Stomach (tissue), 9 donors: ENCODE measurements around the gene NUP93. TPM values are rescaled to one million over a fixed set of nuclear protein-coding genes. Genes with fewer than 3 reads are reported as not detected.

Experiments used
- DNase-seq, 2 donors: peaks; one replicate each; pipeline versions ENCODE4 v3.0.0 to v3.0.0-alpha.2; 2013 to 2019
- H3K27ac ChIP-seq, 5 donors: fragments of 200-600 bp in 4 of 5; sonication (generic) in 4 of 5; one replicate each; pipeline ENCODE4 v1.5.1; 2013 to 2019; ENCODE audit warnings: mild to moderate bottlenecking in 1 of 5, moderate library complexity in 1 of 5
- H3K27me3 ChIP-seq, 3 donors: fragments of 200-600 bp; sonication (generic); one replicate each; pipeline ENCODE4 v1.5.1; 2017 to 2019; ENCODE audit warnings: mixed run types in 1 of 3
- H3K36me3 ChIP-seq, 4 donors: fragments of 200-600 bp; sonication (generic); 1 replicate in 3 of 4; 2 replicates in 1 of 4; pipeline ENCODE4 v1.5.1; 2016 to 2019
- H3K4me1 ChIP-seq, 4 donors: fragments of 200-600 bp; sonication (generic); one replicate each; pipeline ENCODE4 v1.5.1; 2016 to 2019
- H3K4me3 ChIP-seq, 4 donors: fragments of 200-600 bp; sonication (generic) in 3 of 4; one replicate each; pipeline ENCODE4 v1.5.1; 2016 to 2019; ENCODE audit warnings: mild to moderate bottlenecking in 1 of 4
- H3K9me3 ChIP-seq, 4 donors: fragments of 200-600 bp; sonication (generic); one replicate each; pipeline ENCODE4 v1.5.1; 2016 to 2019
- EP300 ChIP-seq: sonication (generic); formaldehyde crosslinking; IDR thresholded peaks from one replicate; pipeline ENCODE4 v1.6.1; 2017; ENCODE audit warnings: antibody characterized with exemption
- POLR2A ChIP-seq, 4 donors: fragments of 450-650 bp; IDR thresholded peaks; one replicate each; pipeline ENCODE4 v1.6.1; 2016; ENCODE audit warnings: antibody characterized with exemption in 4 of 4, control low read depth in 2 of 4, mild to moderate bottlenecking in 1 of 4, moderate library complexity in 1 of 4
- POLR2AphosphoS5 ChIP-seq, 3 donors: sonication (generic); formaldehyde crosslinking; IDR thresholded peaks; one replicate each; pipeline ENCODE4 v1.6.1; 2016; ENCODE audit warnings: antibody characterized with exemption in 3 of 3
- WGBS, 5 donors: extraction: QIAGEN DNeasy Blood & Tissue Kit in 3 of 5; methylation state at CpG; one replicate each; pipeline versions ENCODE4 v1.1.5 to v1.1.7; 2013 to 2018; 5-methylcytosine and 5-hydroxymethylcytosine counted together
- intact Hi-C: fragments of 100-400 bp; cut with DNase I; formaldehyde crosslinking; loops from one replicate; pipeline ENCODE4 v1.15.1; 2023; ENCODE audit warnings: low total_unique reads
- polyA plus RNA-seq, 3 donors: library from polyadenylated mRNA; stranded (reverse); fragments of 200-250 nt; gene quantifications; one replicate each; pipeline ENCODE4 v1.2.3, GENCODE V29; 2013
- total RNA-seq, 5 donors: library from RNA; depleted of rRNA; stranded (reverse); fragments of >200 nt; gene quantifications; one replicate each; pipeline versions ENCODE4 v1.1.0 to v1.2.3, GENCODE V29; 2014 to 2016
- TF ChIP-seq, protein P1 (sequence below), 7 experiments: fragments of 450-650 bp in 4 of 7; fragments of 200-600 bp in 3 of 7; sonication (generic) in 3 of 7; IDR thresholded peaks; one replicate each; pipeline ENCODE4 v1.5.1; 2016 to 2019; ENCODE audit warnings: antibody characterized with exemption in 7 of 7, control low read depth in 2 of 7, mild to moderate bottlenecking in 1 of 7
- donor health status: healthy with polysubstance abuse.
- donor health status: Bipolar disorder and iron deficiency.
- donor health status: healthy.

Gene NUP93
- total and polyA plus RNA-seq, 8 donors = 26.7 to 184 (median 47.2) TPM

GRCh38 chr16:56771558-56772279 lies 41.8 kb downstream of the NUP93 start:
- peaks cover 24 to 68% (median 43%) of the 10 kb centered on the region in 4 donors for H3K4me1 ChIP-seq
- no peak overlapping the region for H3K27ac ChIP-seq
- intact Hi-C loops = no loop called here
- H3K4me3 ChIP-seq = no peak overlapping the region
- no peak for DNase-seq
- 81 to 88% (median 86%) methylated on average over 5 of the region's 5 CpGs for WGBS, 5 donors
- H3K27me3 ChIP-seq = no peaks in the 10 kb centered on the region
- H3K36me3 ChIP-seq = peaks cover 0 to 6% (median 3%) of the 10 kb centered on the region in 4 donors
- no peak for TF ChIP-seq POLR2A (IDR thresholded peaks at IDR 0.05)
- TF ChIP-seq EP300 = no peak
- no peak for TF ChIP-seq POLR2AphosphoS5 (IDR thresholded peaks at IDR 0.05)
- TF ChIP-seq, protein P1, sequence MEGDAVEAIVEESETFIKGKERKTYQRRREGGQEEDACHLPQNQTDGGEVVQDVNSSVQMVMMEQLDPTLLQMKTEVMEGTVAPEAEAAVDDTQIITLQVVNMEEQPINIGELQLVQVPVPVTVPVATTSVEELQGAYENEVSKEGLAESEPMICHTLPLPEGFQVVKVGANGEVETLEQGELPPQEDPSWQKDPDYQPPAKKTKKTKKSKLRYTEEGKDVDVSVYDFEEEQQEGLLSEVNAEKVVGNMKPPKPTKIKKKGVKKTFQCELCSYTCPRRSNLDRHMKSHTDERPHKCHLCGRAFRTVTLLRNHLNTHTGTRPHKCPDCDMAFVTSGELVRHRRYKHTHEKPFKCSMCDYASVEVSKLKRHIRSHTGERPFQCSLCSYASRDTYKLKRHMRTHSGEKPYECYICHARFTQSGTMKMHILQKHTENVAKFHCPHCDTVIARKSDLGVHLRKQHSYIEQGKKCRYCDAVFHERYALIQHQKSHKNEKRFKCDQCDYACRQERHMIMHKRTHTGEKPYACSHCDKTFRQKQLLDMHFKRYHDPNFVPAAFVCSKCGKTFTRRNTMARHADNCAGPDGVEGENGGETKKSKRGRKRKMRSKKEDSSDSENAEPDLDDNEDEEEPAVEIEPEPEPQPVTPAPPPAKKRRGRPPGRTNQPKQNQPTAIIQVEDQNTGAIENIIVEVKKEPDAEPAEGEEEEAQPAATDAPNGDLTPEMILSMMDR (IDR thresholded peaks at IDR 0.05) = no peak
- no peaks in the 10 kb centered on the region for H3K9me3 ChIP-seq

GRCh38 chr16:56773532-56773931 lies 43.6 kb downstream of the NUP93 start:
- intact Hi-C loops = no loop called here
- Histone ChIP-seq H3K4me3 (no peak overlapping the region), H3K4me1 (peaks cover 25 to 69% (median 45%) of the 10 kb centered on the region in 4 donors), H3K27ac (peak overlapping the region in 3 of 5 donors; percentile 8 to 36 (median 36)), H3K36me3 (no peaks in the 10 kb centered on the region), H3K27me3 (no peaks in the 10 kb centered on the region), H3K9me3 (no peaks in the 10 kb centered on the region)
- DNase-seq = peak in 1 of 2 donors; percentile 52
- WGBS, 5 donors = 37 to 67% (median 46%) methylated on average over 3 of the region's 3 CpGs
- TF ChIP-seq, protein P1 (IDR thresholded peaks at IDR 0.05) = no peak
- TF ChIP-seq EP300 (no peak), POLR2A (IDR thresholded peaks at IDR 0.05) (no peak), POLR2AphosphoS5 (IDR thresholded peaks at IDR 0.05) (no peak)

DNA sequence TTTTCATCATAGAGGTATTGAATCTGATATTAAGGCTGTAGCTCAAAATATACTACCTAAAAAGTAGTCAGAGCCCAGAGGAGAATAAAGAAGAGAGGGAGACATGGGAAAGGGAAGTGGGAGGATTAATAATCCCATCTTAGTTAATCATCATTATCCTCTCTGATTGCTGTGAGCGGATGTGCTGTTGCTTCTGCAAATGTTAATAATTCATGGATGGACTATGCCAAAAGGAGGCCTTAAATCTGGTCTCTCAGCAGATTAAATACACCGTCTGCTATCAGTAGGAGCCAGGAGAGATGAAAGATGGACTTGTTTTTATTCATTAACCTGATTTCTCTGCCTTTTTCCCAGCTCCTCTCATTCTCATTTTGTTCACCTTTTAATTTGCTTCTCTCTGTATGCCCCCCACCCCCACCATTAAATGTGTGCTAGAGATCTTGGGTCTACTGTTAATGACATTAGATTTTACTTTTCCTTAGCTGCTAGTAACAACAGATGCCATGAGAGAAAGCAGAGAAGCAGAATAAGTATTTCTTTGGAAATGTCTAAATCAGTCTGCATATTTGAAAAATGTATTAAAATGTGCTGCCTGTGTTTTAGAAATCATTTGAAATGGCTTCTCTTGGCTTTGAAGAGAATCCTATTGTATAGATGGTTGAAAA lies 44.2 kb downstream of the NUP93 start:
- Histone ChIP-seq H3K36me3 (no peaks in the 10 kb centered on the region), H3K9me3 (no peaks in the 10 kb centered on the region), H3K27ac (no peak overlapping the region), H3K4me1 (peaks cover 25 to 66% (median 43%) of the 10 kb centered on the region in 4 donors), H3K27me3 (no peaks in the 10 kb centered on the region), H3K4me3 (no peak overlapping the region)
- 46 to 73% (median 54%) methylated on average over 2 of the region's 2 CpGs for WGBS, 5 donors
- TF ChIP-seq POLR2A (IDR thresholded peaks at IDR 0.05) = no peak
- TF ChIP-seq, protein P1 (IDR thresholded peaks at IDR 0.05) = no peak
- TF ChIP-seq POLR2AphosphoS5 (IDR thresholded peaks at IDR 0.05) = no peak
- TF ChIP-seq EP300 = no peak
- intact Hi-C loops = no loop called here
- no peak for DNase-seq

GRCh38 chr16:56775162-56775561 lies 45.2 kb downstream of the NUP93 start:
- no peaks in the 10 kb centered on the region for H3K27me3 ChIP-seq
- DNase-seq = no peak
- H3K36me3 ChIP-seq = no peaks in the 10 kb centered on the region
- peaks cover 19 to 55% (median 37%) of the 10 kb centered on the region in 4 donors for H3K4me1 ChIP-seq
- TF ChIP-seq, protein P1 (IDR thresholded peaks at IDR 0.05) = no peak
- no peak for TF ChIP-seq EP300
- TF ChIP-seq POLR2A (IDR thresholded peaks at IDR 0.05) = no peak
- no peak for TF ChIP-seq POLR2AphosphoS5 (IDR thresholded peaks at IDR 0.05)
- H3K27ac ChIP-seq = no peak overlapping the region
- intact Hi-C loops = no loop called here
- WGBS, 5 donors = 69 to 77% (median 76%) methylated on average over 4 of the region's 4 CpGs
- H3K9me3 ChIP-seq = no peaks in the 10 kb centered on the region
- H3K4me3 ChIP-seq = no peak overlapping the region
